Measurements from ENCODE around the gene ACTN3.

GRCh38 chr11:66524304-66525040 lies 22.2 kb upstream of the ACTN3 start:
- no peak for TF ChIP-seq CTCF (IDR thresholded peaks at IDR 0.05)
- no peak for TF ChIP-seq POLR2A (IDR thresholded peaks at IDR 0.05)
